ENCODE results near the gene CACNA1C. TPM values are rescaled to one million over a fixed set of nuclear protein-coding genes. Genes with fewer than 3 reads are reported as not detected.

The CACNA1C gene
- total RNA-seq, 4 donors from 2014 or later: 1.5 to 13.5 (median 2.1) TPM

- TF ChIP-seq CTCF (IDR thresholded peaks at IDR 0.05): no peak
- TF ChIP-seq POLR2A (IDR thresholded peaks at IDR 0.05): no peak
- Histone ChIP-seq H3K36me3 (peaks cover 0 to 12% (median 0%) of the 10 kb centered on the region in 3 donors), H3K27me3 (peaks cover 0 to 15% (median 0%) of the 10 kb centered on the region in 4 donors), H3K27ac (no peak overlapping the region), H3K4me1 (peaks cover 4 to 14% (median 6%) of the 10 kb centered on the region in 3 donors), H3K4me3 (no peak overlapping the region), H3K9me3 (no peaks in the 10 kb centered on the region)
- intact Hi-C loops (cut with DNase I): no loop called here
- 92% methylated on average over 5 of the region's 5 CpGs; no CpG with 5 or more reads in 1 of the 2 donors for WGBS, 2 donors
- no peak for DNase-seq
These were observed 633.5 kb downstream of the CACNA1C start for GRCh38 chr12:2686280-2686646.

- 89 to 95% methylated on average over 3 to 5 of the region's 5 CpGs for WGBS, 2 donors
- peaks cover 0 to 20% (median 0%) of the 10 kb centered on the region in 4 donors for H3K27me3 ChIP-seq
- no peak overlapping the region for H3K4me3 ChIP-seq
- TF ChIP-seq CTCF (IDR thresholded peaks at IDR 0.05): no peak
- TF ChIP-seq POLR2A (IDR thresholded peaks at IDR 0.05): no peak
- intact Hi-C loops (cut with DNase I): no loop called here
- H3K36me3 ChIP-seq: peaks cover 0 to 12% (median 0%) of the 10 kb centered on the region in 3 donors
- peaks cover 4 to 22% (median 10%) of the 10 kb centered on the region in 3 donors for H3K4me1 ChIP-seq
- DNase-seq: no peak
- H3K9me3 ChIP-seq: no peaks in the 10 kb centered on the region
- H3K27ac ChIP-seq: no peak overlapping the region
These were observed 634.3 kb downstream of the CACNA1C start for GRCh38 chr12:2687058-2687457.

GRCh38 chr12:2687726-2688125 is 634.9 kb downstream of the CACNA1C start:
- intact Hi-C loops (cut with DNase I): no loop called here
- Histone ChIP-seq H3K36me3 (peaks cover 0 to 12% (median 0%) of the 10 kb centered on the region in 3 donors), H3K4me1 (peaks cover 4 to 25% (median 10%) of the 10 kb centered on the region in 3 donors), H3K9me3 (no peaks in the 10 kb centered on the region), H3K27ac (no peak overlapping the region), H3K4me3 (no peak overlapping the region), H3K27me3 (peaks cover 0 to 26% (median 0%) of the 10 kb centered on the region in 4 donors)
- WGBS, 2 donors: 71 to 93% methylated on average over 1 to 4 of the region's 7 CpGs
- no peak for DNase-seq
- TF ChIP-seq POLR2A (IDR thresholded peaks at IDR 0.05) (no peak), CTCF (IDR thresholded peaks at IDR 0.05) (no peak)

GRCh38 chr12:2688381-2688931 is 635.7 kb downstream of the CACNA1C start:
- 88 to 92% methylated on average over 2 to 6 of the region's 20 CpGs for WGBS, 2 donors
- no peak for DNase-seq
- H3K36me3 ChIP-seq: peaks cover 0 to 12% (median 0%) of the 10 kb centered on the region in 3 donors

More at GRCh38 chr12:2688381-2688931, 635.7 kb downstream of the CACNA1C start:
- peaks cover 4 to 24% (median 10%) of the 10 kb centered on the region in 3 donors for H3K4me1 ChIP-seq
- peaks cover 0 to 32% (median 0%) of the 10 kb centered on the region in 4 donors for H3K27me3 ChIP-seq
- intact Hi-C loops (cut with DNase I): no loop called here
- no peaks in the 10 kb centered on the region for H3K9me3 ChIP-seq
- H3K4me3 ChIP-seq: no peak overlapping the region
- TF ChIP-seq CTCF (IDR thresholded peaks at IDR 0.05) (no peak), POLR2A (IDR thresholded peaks at IDR 0.05) (no peak)
- H3K27ac ChIP-seq: no peak overlapping the region

All from esophagus squamous epithelium (tissue), 5 donors.